GM19395 (cell line): ENCODE measurements around the gene MLEC.
A peak's percentile ranks its signal among the peaks of the same experiment; 100 is the strongest.
"Not testable (repeated sequence)": the region's sequence is repeated elsewhere in the genome, so short reads cannot be mapped to it uniquely, and the experiment has no call there.

Experiments used
- ATAC-seq: cut with Tn5 transposase; IDR thresholded peaks from one replicate; pipeline ENCODE4 v1.9.1; 2021; ENCODE audit warnings: mild to moderate bottlenecking, moderate library complexity; ENCODE audit not compliant: unreplicated experiment

Gene MLEC

GRCh38 chr12:120719496-120720233 lies 32.7 kb downstream of the MLEC start:
- ATAC-seq: no peak

- no peak for ATAC-seq
Measured at GRCh38 chr12:120720234-120720986, 33.5 kb downstream of the MLEC start.

DNA sequence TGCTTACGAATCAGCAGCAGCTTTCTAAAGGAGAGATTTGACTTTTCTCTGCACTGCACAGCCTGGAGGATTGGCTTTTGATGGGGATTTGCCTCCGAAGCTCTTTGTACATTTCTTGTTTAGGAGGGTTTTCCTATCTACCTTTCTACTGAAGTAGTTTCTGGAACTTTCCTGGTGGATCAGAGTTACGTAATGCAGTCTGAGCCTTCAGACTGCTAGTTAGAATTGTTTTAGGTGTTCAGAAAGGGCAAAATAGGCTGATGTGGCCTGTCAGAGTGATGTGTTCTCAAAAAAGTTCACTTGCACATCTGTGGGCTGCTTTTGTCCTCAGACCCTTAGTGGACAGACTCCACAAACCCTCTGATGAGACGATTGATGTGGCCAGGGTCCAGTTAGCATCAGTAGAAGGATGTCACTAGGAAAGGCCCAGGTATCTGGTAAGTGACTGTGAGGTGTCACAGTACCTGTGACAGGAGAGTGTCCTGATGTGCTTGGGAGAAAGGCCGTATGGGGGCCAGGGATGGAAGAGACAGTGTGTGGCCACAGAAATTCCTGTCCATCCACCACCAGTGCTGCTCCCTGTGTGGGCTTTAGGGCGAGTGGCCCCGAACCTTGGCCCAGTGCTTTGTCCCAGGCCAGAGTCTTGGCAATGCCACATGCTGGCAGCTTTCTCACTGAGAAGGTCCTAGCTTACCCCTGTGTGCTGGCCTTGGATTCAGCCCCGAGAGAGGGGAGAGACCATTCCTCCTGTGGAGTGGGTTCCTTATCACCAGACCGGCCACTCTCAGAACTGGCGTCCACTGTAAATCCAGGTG lies 34.2 kb downstream of the MLEC start:
- ATAC-seq: no peak

DNA sequence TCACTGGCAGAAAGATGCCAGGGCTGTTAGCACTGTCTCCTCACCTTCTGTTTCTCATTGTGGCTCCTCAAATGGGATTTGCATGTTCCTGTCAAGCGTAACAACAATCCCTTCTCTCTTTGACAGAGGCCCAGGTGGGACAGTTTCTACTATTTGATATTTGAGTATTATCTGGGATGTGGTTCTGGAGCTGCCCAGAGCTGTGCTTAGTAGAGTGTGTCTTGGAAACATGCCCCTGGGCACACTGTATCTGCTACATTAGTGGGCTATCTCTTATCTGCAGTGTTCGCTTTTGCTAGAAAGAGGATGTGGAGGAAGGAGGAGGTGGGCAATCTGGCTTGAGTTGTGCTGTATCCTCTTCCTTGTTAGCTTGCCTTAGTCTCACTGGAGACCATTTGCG lies 34.9 kb downstream of the MLEC start:
- ATAC-seq: no peak

DNA sequence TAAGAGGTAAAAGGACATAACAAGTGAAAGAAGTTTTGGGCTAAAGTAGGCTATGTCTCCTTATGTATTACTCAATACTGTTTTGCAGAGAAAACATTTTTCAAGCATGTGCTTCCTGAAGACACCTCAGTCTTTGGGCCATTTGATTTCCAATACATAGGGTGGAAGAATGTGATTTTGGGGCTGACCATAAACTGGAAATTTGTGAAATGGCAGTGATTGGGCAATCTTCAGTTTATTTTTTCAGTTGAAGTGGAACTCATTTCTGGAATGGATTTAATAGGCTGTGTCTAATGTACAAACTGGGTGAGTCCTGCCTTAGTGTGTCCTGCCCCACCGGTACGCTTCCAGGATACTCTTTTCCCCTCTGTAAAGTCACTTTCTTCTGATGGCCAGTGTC lies 35.8 kb downstream of the MLEC start:
- ATAC-seq: no peak

GRCh38 chr12:120724720-120725119 lies 37.8 kb downstream of the MLEC start:
- no peak for ATAC-seq

DNA sequence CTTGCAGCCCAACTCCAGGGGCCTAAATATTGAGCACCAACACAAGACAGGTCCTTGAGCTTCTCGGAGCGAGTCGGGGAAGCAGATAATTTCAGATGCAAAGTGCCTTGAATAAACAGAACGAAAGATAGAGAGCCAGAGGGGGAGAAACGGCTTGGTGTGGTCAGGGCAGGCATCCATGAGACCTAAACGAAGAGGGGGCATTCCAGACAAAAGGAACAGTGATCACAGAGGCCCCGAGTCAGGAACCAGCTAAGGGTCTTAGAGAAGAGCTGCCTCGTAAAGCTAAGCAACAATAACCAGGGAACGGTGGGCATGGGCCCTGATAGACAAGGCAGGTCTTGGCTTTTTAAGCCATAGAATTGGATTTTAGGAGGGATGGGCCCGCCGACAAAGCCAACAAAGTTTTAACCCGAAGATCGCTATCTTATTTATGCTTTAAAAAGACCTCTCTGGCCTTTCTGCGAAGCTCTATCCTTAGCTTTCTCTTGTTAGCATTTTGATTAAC lies 38.3 kb downstream of the MLEC start:
- ATAC-seq: no peak

DNA sequence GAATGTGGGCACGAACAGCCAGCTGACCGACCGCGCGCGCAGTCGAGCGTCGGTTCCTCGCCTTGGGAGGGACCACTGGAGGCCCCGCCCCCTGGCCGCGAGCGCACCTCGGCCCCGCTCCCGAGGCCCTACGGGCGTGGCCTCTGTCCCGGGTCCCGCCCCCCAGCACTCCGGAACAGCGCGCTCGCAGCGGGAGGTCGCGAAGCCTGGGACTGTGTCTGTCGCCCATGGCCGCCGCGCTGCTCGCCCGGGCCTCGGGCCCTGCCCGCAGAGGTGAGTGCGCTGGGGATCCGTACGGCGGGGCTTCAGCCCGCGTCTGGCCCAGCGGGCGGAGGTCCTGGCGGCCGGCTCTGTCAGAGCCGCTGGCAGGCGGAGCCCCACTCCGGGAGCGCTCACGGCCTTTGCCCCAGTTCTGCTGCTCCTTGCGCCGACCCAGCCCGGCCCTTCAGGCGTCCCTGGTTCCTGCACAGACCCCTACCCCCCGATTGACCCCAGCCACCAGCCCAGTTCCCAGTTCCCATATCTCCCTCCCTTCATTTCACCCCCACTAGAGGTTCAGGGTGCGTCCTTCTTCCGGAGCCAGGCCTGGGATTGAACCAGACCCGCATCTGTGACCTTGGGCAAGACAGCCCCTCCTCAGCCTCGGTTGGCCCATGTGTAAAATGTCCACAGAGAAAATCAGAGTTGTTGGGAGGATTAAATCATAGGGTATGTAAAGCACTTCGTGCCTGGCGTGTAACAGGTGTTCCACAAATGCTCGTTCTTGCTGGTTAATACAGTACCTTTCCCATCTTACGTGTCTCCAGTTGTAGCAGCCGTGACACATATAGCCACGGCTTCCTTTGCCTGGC lies 38.9 kb downstream of the MLEC start, which contains the start of gene ACADS:
TSS of gene ACADS (plus strand) at position 168 of the 851 bp plus-strand sequence. CDS start at position 228, 60 bp downstream.
- peak; percentile 87 for ATAC-seq

DNA sequence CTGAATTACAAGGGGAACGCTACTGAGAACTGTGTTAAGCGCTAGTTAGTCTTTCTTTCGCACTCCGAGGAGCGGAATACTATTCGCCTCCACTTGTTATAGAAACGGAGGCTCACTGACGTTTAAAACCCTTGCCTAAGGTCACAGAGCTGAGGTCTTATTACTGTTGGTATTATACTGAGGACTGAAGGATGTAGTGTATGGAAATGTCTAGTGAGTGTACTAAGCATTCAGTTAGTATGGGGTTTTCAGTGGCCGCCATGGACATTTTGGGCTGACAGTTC lies 39.5 kb downstream of the MLEC start:
- no peak for ATAC-seq

DNA sequence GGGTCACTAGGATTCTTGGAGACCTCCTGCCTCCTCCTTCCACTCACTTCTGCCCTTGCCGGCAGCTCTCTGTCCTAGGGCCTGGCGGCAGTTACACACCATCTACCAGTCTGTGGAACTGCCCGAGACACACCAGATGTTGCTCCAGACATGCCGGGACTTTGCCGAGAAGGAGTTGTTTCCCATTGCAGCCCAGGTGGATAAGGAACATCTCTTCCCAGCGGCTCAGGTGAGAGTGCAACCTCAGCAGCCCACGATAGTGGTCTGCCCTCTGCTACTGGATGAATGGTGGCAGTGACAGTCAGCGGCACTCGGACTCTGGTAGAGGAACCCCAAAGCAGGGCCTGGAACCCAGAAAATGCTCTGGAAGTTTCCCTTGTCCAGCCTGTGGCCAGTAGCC lies 40.0 kb downstream of the MLEC start:
- ATAC-seq: no peak

GRCh38 chr12:120732198-120732597 lies 45.2 kb downstream of the MLEC start:
- not testable (repeated sequence) for ATAC-seq

- ATAC-seq: no peak
Measured at GRCh38 chr12:120733574-120733973, 46.6 kb downstream of the MLEC start.

DNA sequence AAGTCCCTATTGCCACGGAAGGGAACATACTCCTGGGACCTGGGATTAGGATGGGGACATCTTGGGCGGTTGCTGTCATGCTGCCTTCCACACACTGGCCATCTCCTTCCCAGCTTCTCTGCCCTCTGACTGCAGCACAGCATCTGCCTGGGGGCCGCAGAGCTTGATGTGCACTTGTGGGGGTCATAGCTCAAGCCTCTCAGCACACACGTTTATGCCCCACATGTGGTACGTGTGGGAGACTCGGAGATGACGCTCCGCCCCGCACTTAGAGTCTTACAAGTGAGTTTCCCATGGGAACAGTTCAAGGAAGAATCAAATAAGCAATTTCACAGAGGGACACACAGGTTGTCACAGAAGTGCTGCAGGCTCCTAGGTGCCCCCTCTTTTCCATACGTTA lies 47.3 kb downstream of the MLEC start:
- no peak for ATAC-seq

- no peak for ATAC-seq
Measured at GRCh38 chr12:120735181-120735580, 48.2 kb downstream of the MLEC start.

DNA sequence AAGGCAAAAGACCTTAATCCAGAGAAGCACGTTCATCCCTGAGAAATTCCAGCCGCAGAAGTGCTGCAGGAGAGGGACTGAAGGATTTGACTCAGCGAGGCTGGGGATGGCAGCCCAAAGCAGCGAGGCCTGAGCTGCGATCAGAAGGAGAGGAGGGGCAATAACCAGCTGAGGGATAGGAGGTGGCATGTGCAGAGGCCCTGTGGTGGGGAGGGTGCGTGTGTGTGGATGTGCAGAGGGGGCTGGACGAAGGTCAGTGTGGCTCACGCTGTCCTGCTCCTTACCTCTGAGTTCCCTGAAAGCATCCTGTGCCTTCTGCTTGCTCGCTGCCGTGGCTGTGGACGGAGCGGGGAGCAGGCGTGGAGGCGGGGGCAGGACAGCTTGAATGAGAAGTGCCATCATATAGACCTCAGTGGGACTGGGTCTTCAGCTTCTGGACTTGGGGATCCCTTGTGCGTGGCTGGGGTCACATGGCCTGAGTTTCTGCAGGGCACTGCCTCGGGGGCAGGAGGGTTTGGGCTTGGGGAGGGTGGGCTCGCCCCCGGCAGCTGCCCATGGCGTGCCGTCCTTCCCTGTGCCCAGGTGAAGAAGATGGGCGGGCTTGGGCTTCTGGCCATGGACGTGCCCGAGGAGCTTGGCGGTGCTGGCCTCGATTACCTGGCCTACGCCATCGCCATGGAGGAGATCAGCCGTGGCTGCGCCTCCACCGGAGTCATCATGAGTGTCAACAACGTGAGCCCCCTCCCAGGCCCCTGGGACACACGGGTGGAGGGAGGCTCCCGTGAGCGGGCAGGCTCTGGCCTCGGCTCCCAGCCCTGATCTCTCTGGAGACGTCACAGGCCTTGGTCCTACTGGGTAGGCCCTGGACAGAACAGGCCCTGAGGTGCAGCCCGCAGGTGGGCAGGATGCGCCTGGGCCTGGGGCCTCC lies 49.7 kb downstream of the MLEC start:
- ATAC-seq: no peak

- no peak for ATAC-seq
Measured at GRCh38 chr12:120737557-120738251, 50.8 kb downstream of the MLEC start.

DNA sequence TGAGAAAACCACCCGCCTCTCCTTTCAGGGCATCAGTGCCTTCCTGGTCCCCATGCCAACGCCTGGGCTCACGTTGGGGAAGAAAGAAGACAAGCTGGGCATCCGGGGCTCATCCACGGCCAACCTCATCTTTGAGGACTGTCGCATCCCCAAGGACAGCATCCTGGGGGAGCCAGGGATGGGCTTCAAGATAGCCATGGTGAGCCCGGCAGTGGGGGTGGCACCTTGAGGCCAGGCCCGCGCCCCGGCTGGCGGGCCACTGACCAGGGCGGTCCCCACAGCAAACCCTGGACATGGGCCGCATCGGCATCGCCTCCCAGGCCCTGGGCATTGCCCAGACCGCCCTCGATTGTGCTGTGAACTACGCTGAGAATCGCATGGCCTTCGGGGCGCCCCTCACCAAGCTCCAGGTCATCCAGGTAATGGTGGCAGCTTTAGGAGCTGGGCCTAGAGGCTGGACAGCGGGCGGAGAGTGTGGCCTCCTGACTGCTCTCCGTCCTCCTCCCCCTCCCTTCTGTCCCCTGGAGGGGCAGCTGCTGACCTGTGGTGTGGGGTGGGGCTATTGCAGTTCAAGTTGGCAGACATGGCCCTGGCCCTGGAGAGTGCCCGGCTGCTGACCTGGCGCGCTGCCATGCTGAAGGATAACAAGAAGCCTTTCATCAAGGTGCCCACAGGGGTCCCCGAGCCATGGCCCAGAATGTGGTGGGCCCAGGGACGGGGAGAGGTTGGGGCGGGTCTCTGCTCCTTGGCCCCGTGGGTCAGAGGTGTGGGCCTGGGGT lies 51.5 kb downstream of the MLEC start:
- no peak for ATAC-seq
